Measurements from ENCODE around the gene SEMA3E. TPM values are rescaled to one million over a fixed set of nuclear protein-coding genes. Genes with fewer than 3 reads are reported as not detected.

SEMA3E gene
- not detected for total RNA-seq
- polyA plus RNA-seq, result not detected

- H3K27me3 ChIP-seq (ENCODE audit: insufficient read depth, low read length), result no peaks in the 10 kb centered on the region
- no peak within 1 kb of the TSS for H3K4me3 Mint-ChIP-seq
- H3K27ac Mint-ChIP-seq, result no peak within 1 kb of the TSS
- H3K27me3 Mint-ChIP-seq, result peaks cover 0 to 1% of the 10 kb centered on the region in 2 donors
- no peak within 1 kb of the TSS for H3K4me3 ChIP-seq (ENCODE audit: low read length in 2 of 2)
- no peaks in the 10 kb centered on the region for H3K4me1 ChIP-seq (ENCODE audit: insufficient read depth, low read length)
- H3K36me3 ChIP-seq (ENCODE audit: insufficient read depth, low read length), result no peaks in the 10 kb centered on the region
- ChIA-PET POLR2A (ENCODE audit: partially characterized antibody) (no interaction called here), CTCF (ENCODE audit: partially characterized antibody) (no interaction called here)
- intact Hi-C loops (cut with micrococcal nuclease), result no loop called here
- DNase-seq, result no peak
- no peaks in the 10 kb centered on the region for H3K9me3 ChIP-seq (ENCODE audit: control insufficient read depth in 1 of 2, low read length in 2 of 2)
- H3K9me3 Mint-ChIP-seq, result peaks cover 0 to 12% (median 5%) of the 10 kb centered on the region in 8 donors
- H3K27ac ChIP-seq (ENCODE audit: low read depth, low read length), result no peak within 1 kb of the TSS
- H3K4me1 Mint-ChIP-seq, result no peaks in the 10 kb centered on the region
- no peaks in the 10 kb centered on the region for H3K36me3 Mint-ChIP-seq
Measured at GRCh38 chr7:83648464-83649241, at the start of gene SEMA3E. TSS of gene SEMA3E (minus strand) at chr7:83649139.

- no peak overlapping the region for H3K4me3 ChIP-seq (ENCODE audit: low read length in 2 of 2)
- H3K9me3 ChIP-seq (ENCODE audit: control insufficient read depth in 1 of 2, low read length in 2 of 2), result peaks cover 0 to 3% of the 10 kb centered on the region in 2 donors
- POLR2A ChIA-PET (ENCODE audit: partially characterized antibody), result no interaction called here
- no peak overlapping the region for H3K27ac ChIP-seq (ENCODE audit: low read depth, low read length)
- H3K36me3 ChIP-seq (ENCODE audit: insufficient read depth, low read length), result no peaks in the 10 kb centered on the region
- DNase-seq, result no peak
- no peaks in the 10 kb centered on the region for H3K36me3 Mint-ChIP-seq
- no peaks in the 10 kb centered on the region for H3K4me1 ChIP-seq (ENCODE audit: insufficient read depth, low read length)
- H3K9me3 Mint-ChIP-seq, result peaks cover 2 to 24% (median 10%) of the 10 kb centered on the region in 8 donors
- H3K27me3 ChIP-seq (ENCODE audit: insufficient read depth, low read length), result no peaks in the 10 kb centered on the region
- CTCF ChIA-PET (ENCODE audit: partially characterized antibody), result no interaction called here
- intact Hi-C loops (cut with micrococcal nuclease), result no loop called here
- H3K4me3 Mint-ChIP-seq, result no peak overlapping the region
- no peaks in the 10 kb centered on the region for H3K27me3 Mint-ChIP-seq
- H3K27ac Mint-ChIP-seq, result no peak overlapping the region
- H3K4me1 Mint-ChIP-seq, result no peaks in the 10 kb centered on the region
Measured at GRCh38 chr7:83697804-83698530, 49.0 kb upstream of the SEMA3E start.

DNA sequence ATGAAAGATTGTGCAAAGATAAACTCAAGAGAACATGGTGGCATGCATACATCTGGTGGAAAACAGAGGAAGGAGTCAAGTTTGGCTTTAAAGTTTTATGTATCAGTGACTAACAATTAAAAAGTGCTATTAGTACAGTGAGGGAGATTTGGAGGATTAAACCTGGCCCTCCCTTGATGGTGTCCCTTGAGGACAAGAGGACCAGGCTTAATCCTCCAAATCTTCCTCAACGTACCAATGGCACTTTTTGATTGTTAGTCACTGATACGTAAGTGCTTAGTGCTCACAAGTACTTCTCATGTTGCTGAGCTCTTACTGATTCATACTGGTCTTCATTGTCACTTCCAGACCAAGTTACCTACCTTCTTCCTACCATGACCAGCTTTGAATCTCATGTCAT, 47.2 kb upstream of the SEMA3E start:
- Mint-ChIP-seq H3K4me3 (no peak overlapping the region), H3K9me3 (peaks cover 2 to 23% (median 10%) of the 10 kb centered on the region in 8 donors), H3K27me3 (no peaks in the 10 kb centered on the region), H3K4me1 (no peaks in the 10 kb centered on the region), H3K27ac (no peak overlapping the region), H3K36me3 (no peaks in the 10 kb centered on the region)
- DNase-seq, result no peak
- H3K27ac ChIP-seq (ENCODE audit: low read depth, low read length), result no peak overlapping the region
- H3K4me1 ChIP-seq (ENCODE audit: insufficient read depth, low read length), result no peaks in the 10 kb centered on the region
- ChIA-PET POLR2A (ENCODE audit: partially characterized antibody) (no interaction called here), CTCF (ENCODE audit: partially characterized antibody) (no interaction called here)
- intact Hi-C loops (cut with micrococcal nuclease), result no loop called here
- no peaks in the 10 kb centered on the region for H3K27me3 ChIP-seq (ENCODE audit: insufficient read depth, low read length)
- H3K4me3 ChIP-seq (ENCODE audit: low read length in 2 of 2), result no peak overlapping the region
- no peaks in the 10 kb centered on the region for H3K36me3 ChIP-seq (ENCODE audit: insufficient read depth, low read length)
- H3K9me3 ChIP-seq (ENCODE audit: control insufficient read depth in 1 of 2, low read length in 2 of 2), result peaks cover 0 to 3% of the 10 kb centered on the region in 2 donors

- no peaks in the 10 kb centered on the region for H3K36me3 Mint-ChIP-seq
- no peaks in the 10 kb centered on the region for H3K4me1 ChIP-seq (ENCODE audit: insufficient read depth, low read length)
- H3K27ac Mint-ChIP-seq, result no peak overlapping the region
- no peak overlapping the region for H3K4me3 Mint-ChIP-seq
- H3K36me3 ChIP-seq (ENCODE audit: insufficient read depth, low read length), result no peaks in the 10 kb centered on the region
- intact Hi-C loops (cut with micrococcal nuclease), result no loop called here
- peaks cover 0 to 3% of the 10 kb centered on the region in 2 donors for H3K9me3 ChIP-seq (ENCODE audit: control insufficient read depth in 1 of 2, low read length in 2 of 2)
- ChIA-PET CTCF (ENCODE audit: partially characterized antibody) (no interaction called here), POLR2A (ENCODE audit: partially characterized antibody) (no interaction called here)
- no peaks in the 10 kb centered on the region for H3K27me3 ChIP-seq (ENCODE audit: insufficient read depth, low read length)
- H3K27me3 Mint-ChIP-seq, result no peaks in the 10 kb centered on the region
- H3K27ac ChIP-seq (ENCODE audit: low read depth, low read length), result no peak overlapping the region
- H3K4me3 ChIP-seq (ENCODE audit: low read length in 2 of 2), result no peak overlapping the region
- H3K9me3 Mint-ChIP-seq, result peaks cover 2 to 25% (median 10%) of the 10 kb centered on the region in 8 donors
- no peaks in the 10 kb centered on the region for H3K4me1 Mint-ChIP-seq
- DNase-seq, result no peak
Measured at GRCh38 chr7:83695128-83695960, 46.4 kb upstream of the SEMA3E start.

- peaks cover 0 to 3% of the 10 kb centered on the region in 2 donors for H3K9me3 ChIP-seq (ENCODE audit: control insufficient read depth in 1 of 2, low read length in 2 of 2)
- ChIA-PET CTCF (ENCODE audit: partially characterized antibody) (no interaction called here), POLR2A (ENCODE audit: partially characterized antibody) (no interaction called here)
- no peak overlapping the region for H3K27ac ChIP-seq (ENCODE audit: low read depth, low read length)
- intact Hi-C loops (cut with micrococcal nuclease), result no loop called here
- no peaks in the 10 kb centered on the region for H3K27me3 Mint-ChIP-seq
- H3K4me1 Mint-ChIP-seq, result no peaks in the 10 kb centered on the region
- H3K36me3 Mint-ChIP-seq, result no peaks in the 10 kb centered on the region
- H3K36me3 ChIP-seq (ENCODE audit: insufficient read depth, low read length), result no peaks in the 10 kb centered on the region
- no peaks in the 10 kb centered on the region for H3K27me3 ChIP-seq (ENCODE audit: insufficient read depth, low read length)
- H3K4me1 ChIP-seq (ENCODE audit: insufficient read depth, low read length), result no peaks in the 10 kb centered on the region
- H3K9me3 Mint-ChIP-seq, result peaks cover 2 to 20% (median 7%) of the 10 kb centered on the region in 8 donors
- no peak overlapping the region for H3K27ac Mint-ChIP-seq
- no peak overlapping the region for H3K4me3 Mint-ChIP-seq
- no peak overlapping the region for H3K4me3 ChIP-seq (ENCODE audit: low read length in 2 of 2)
- no peak for DNase-seq
Measured at GRCh38 chr7:83693256-83693655, 44.3 kb upstream of the SEMA3E start.

- Mint-ChIP-seq H3K27me3 (no peaks in the 10 kb centered on the region), H3K27ac (no peak overlapping the region), H3K36me3 (no peaks in the 10 kb centered on the region), H3K4me3 (no peak overlapping the region), H3K9me3 (peaks cover 2 to 15% (median 8%) of the 10 kb centered on the region in 8 donors), H3K4me1 (no peaks in the 10 kb centered on the region)
- ChIA-PET POLR2A (ENCODE audit: partially characterized antibody) (no interaction called here), CTCF (ENCODE audit: partially characterized antibody) (no interaction called here)
- Histone ChIP-seq H3K4me3 (ENCODE audit: low read length in 2 of 2) (no peak overlapping the region), H3K36me3 (ENCODE audit: insufficient read depth, low read length) (no peaks in the 10 kb centered on the region), H3K4me1 (ENCODE audit: insufficient read depth, low read length) (no peaks in the 10 kb centered on the region), H3K27me3 (ENCODE audit: insufficient read depth, low read length) (no peaks in the 10 kb centered on the region), H3K9me3 (ENCODE audit: control insufficient read depth in 1 of 2, low read length in 2 of 2) (no peaks in the 10 kb centered on the region), H3K27ac (ENCODE audit: low read depth, low read length) (no peak overlapping the region)
- no peak for DNase-seq
- intact Hi-C loops (cut with micrococcal nuclease), result no loop called here
Measured at GRCh38 chr7:83691095-83691494, 42.2 kb upstream of the SEMA3E start.

GRCh38 chr7:83689855-83690254, 40.9 kb upstream of the SEMA3E start:
- Histone ChIP-seq H3K4me3 (ENCODE audit: low read length in 2 of 2) (no peak overlapping the region), H3K9me3 (ENCODE audit: control insufficient read depth in 1 of 2, low read length in 2 of 2) (no peaks in the 10 kb centered on the region), H3K27ac (ENCODE audit: low read depth, low read length) (no peak overlapping the region), H3K27me3 (ENCODE audit: insufficient read depth, low read length) (no peaks in the 10 kb centered on the region), H3K36me3 (ENCODE audit: insufficient read depth, low read length) (no peaks in the 10 kb centered on the region), H3K4me1 (ENCODE audit: insufficient read depth, low read length) (no peaks in the 10 kb centered on the region)
- Mint-ChIP-seq H3K36me3 (no peaks in the 10 kb centered on the region), H3K27me3 (no peaks in the 10 kb centered on the region), H3K27ac (no peak overlapping the region), H3K9me3 (peaks cover 1 to 12% (median 5%) of the 10 kb centered on the region in 8 donors), H3K4me1 (no peaks in the 10 kb centered on the region), H3K4me3 (no peak overlapping the region)
- intact Hi-C loops (cut with micrococcal nuclease), result no loop called here
- ChIA-PET POLR2A (ENCODE audit: partially characterized antibody) (no interaction called here), CTCF (ENCODE audit: partially characterized antibody) (no interaction called here)
- DNase-seq, result no peak
